ENCODE results near the gene CRYL1. TPM values are rescaled to one million over a fixed set of nuclear protein-coding genes. Genes with fewer than 3 reads are reported as not detected.

Gene CRYL1
- total and polyA plus RNA-seq, 2 of the 4 experiments (the other 2 are of a cell fraction): 11.7 to 16.4 TPM

- Histone ChIP-seq H3K14ac (replicated peaks; ENCODE audit: low read depth, low read length) (no peak overlapping the region), H3K9me3 (ENCODE audit: control insufficient read depth, insufficient read depth, low read length) (no peaks in the 10 kb centered on the region), H3K4me1 (ENCODE audit: control insufficient read depth, insufficient read depth, low read length) (no peaks in the 10 kb centered on the region), H3K36me3 (ENCODE audit: control insufficient read depth, insufficient read depth, low read length) (no peaks in the 10 kb centered on the region), H3K4me3 (ENCODE audit: insufficient read depth, low read depth, low read length) (no peak overlapping the region), H3K4ac (ENCODE audit: low read depth, low read length) (no peak overlapping the region), H4K91ac (ENCODE audit: insufficient read depth, low read depth, low read length) (no peak overlapping the region), H3K79me1 (ENCODE audit: low read depth in 1 of 2, low read length in 2 of 2) (no peaks in the 10 kb centered on the region), H4K5ac (ENCODE audit: low read depth, low read length) (no peak overlapping the region), H3K9ac (ENCODE audit: low read depth, low read length) (no peak overlapping the region), H2AK5ac (ENCODE audit: low read depth, low read length) (no peak overlapping the region), H3K4me2 (ENCODE audit: low read depth, low read length) (no peak overlapping the region), H4K20me1 (ENCODE audit: insufficient read depth, low read length) (no peaks in the 10 kb centered on the region), H2BK15ac (ENCODE audit: low read depth, low read length) (no peak overlapping the region), H3K56ac (ENCODE audit: extremely low read depth, insufficient read depth, low read length) (no peak overlapping the region), H2BK5ac (ENCODE audit: low read depth, low read length, poor library complexity, severe bottlenecking) (no peak overlapping the region), H2AK9ac (replicated peaks; ENCODE audit: low read depth, low read length, poor library complexity) (no peak overlapping the region), H2BK120ac (ENCODE audit: low read depth, low read length) (no peak overlapping the region), H3K23ac (ENCODE audit: low read depth, low read length) (no peak overlapping the region), H3K18ac (ENCODE audit: low read depth, low read length) (no peak overlapping the region), H2BK20ac (ENCODE audit: low read depth, low read length) (no peak overlapping the region), H3K27ac (ENCODE audit: insufficient read depth, low read length) (no peak overlapping the region), H3K27me3 (ENCODE audit: control insufficient read depth, insufficient read depth, low read length) (no peaks in the 10 kb centered on the region), H4K8ac (ENCODE audit: low read depth in 2 of 2, low read length in 2 of 2) (no peak overlapping the region), H2AFZ (replicated peaks; ENCODE audit: low read length, poor library complexity) (no peak overlapping the region), H3K9me1 (ENCODE audit: insufficient read depth, low read length) (no peaks in the 10 kb centered on the region)
- POLR2A ChIA-PET (ENCODE audit: unreplicated experiment): no interaction called here
- no TSS peak for BruUV-seq (replicated peaks)
- ATAC-seq (ENCODE audit: low read depth) (no peak), DNase-seq (no peak)
- in situ Hi-C loops (cut with MboI; ENCODE audit: low sequenced_read_pairs): loop anchor here (5.0 kb wide), 1 partner anchor 295 kb away; no protein-coding TSS in a partner anchor
- dilution Hi-C loops (cut with HindIII; ENCODE audit: low sequenced_read_pairs, unreplicated experiment): loop anchor here (25.0 kb wide), 1 partner anchor 295 kb away; the partner anchor contains the start of gene GJB2
- WGBS, 2 experiments (ENCODE audit: extremely low coverage in 2 of 2, insufficient read length in 1 of 2): no CpG with 5 or more reads among the region's 6 CpGs
- CTCF ChIA-PET: interaction anchor here (0.8 kb wide), 1 partner anchor 286 kb away, joined by 4 read pairs; no protein-coding TSS in a partner anchor
- TF ChIP-seq CEBPB (IDR thresholded peaks at IDR 0.05; ENCODE audit: low read depth, low read length) (no peak), SMC3 (IDR thresholded peaks at IDR 0.05; ENCODE audit: low read depth, low read length) (no peak), MAFK (IDR thresholded peaks at IDR 0.05; ENCODE audit: low read depth, low read length) (no peak), CTCF (conservative IDR thresholded peaks at IDR 0.05; ENCODE audit: low read depth, low read length) (no peak), RFX5 (IDR thresholded peaks at IDR 0.05; ENCODE audit: low read depth, low read length) (no peak), ELK1 (IDR thresholded peaks at IDR 0.05; ENCODE audit: borderline replicate concordance, low read depth, low read length) (no peak), USF2 (IDR thresholded peaks at IDR 0.05; ENCODE audit: low read depth, low read length) (no peak), POLR2A (IDR thresholded peaks at IDR 0.05; ENCODE audit: low read depth, low read length) (no peak), RAD21 (IDR thresholded peaks at IDR 0.05; ENCODE audit: low read length) (no peak), BHLHE40 (IDR thresholded peaks at IDR 0.05; ENCODE audit: low read depth, low read length) (no peak), MAZ (IDR thresholded peaks at IDR 0.05; ENCODE audit: borderline replicate concordance, low read depth, low read length) (no peak), FOS (IDR thresholded peaks at IDR 0.05; ENCODE audit: low read depth, low read length) (no peak), NFE2L2 (IDR thresholded peaks at IDR 0.05; ENCODE audit: low read depth, low read length) (no peak)
- intact Hi-C loops (cut with micrococcal nuclease): no loop called here
These were observed 42.9 kb downstream of the CRYL1 start for GRCh38 chr13:20482787-20483186.
